Brain pericyte (primary cell): ENCODE data around the gene NAT8L.
"Not testable (repeated sequence)": the region's sequence is repeated elsewhere in the genome, so short reads cannot be mapped to it uniquely, and the experiment has no call there.

Experiments used
- DNase-seq: peaks from one replicate; pipeline ENCODE4 v3.0.0-alpha.2; 2012; ENCODE audit warnings: low read depth, low spot score

Gene NAT8L, protein sequence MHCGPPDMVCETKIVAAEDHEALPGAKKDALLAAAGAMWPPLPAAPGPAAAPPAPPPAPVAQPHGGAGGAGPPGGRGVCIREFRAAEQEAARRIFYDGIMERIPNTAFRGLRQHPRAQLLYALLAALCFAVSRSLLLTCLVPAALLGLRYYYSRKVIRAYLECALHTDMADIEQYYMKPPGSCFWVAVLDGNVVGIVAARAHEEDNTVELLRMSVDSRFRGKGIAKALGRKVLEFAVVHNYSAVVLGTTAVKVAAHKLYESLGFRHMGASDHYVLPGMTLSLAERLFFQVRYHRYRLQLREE

DNA sequence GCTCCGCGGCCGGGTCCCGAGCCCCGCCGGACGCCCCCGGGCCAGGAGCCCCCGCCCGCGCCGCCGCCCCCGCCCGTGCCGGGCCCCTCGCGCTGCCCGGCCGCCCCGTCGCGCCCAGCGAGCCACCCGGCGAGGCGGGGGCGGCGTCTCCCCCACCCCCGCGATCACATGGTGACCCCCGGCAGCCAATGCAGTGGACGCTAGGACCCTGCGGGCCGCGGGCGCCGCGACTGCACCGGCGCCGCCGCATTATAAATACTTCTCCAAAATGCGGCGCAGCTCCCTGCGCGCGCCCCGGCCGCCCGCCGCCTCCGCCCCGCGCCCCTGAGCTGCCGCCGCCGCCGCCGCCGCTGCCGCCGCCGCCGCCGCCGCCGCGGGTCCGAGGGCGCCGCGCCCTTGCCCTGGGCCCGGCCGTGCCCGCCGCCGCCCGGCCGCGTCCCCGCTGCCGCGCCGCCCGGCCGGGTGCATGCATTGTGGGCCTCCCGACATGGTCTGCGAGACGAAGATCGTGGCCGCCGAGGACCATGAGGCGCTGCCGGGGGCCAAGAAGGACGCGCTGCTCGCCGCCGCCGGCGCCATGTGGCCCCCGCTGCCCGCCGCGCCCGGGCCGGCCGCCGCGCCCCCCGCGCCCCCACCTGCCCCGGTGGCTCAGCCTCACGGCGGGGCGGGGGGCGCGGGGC, at the start of gene NAT8L:
Gene NAT8L, plus strand, starts transcription at position 282 of the 680 bp plus-strand sequence. Its CDS starts 185 bp downstream, at position 467.
- DNase-seq = no peak

DNA sequence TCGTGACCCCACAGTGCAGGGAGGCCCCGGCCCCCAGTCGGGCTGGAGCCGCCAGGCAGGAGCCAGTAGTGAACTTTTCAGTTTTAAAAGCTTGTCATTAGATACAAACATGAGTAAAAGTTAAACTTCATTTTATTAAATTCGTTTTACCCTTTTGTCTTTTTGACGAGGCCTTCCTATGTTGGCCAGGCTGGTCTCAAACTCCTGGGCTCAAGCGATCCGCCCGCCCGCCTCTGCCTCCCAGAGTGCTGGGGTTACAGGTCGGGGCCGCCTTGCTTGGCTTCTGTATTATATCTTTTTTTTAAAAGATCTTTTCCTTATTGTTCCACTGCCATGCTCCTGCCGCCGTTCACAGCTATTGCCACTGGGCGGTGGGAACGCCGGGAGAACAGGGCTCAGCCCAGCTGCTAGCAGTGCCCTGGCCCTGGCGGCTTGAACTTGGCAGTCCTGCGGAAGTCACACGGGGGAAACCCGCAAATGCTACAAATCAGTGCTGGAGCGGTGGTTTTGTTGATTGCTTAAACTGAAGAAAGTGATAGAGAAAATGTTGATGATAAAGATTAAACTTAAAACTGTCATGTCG, 49.4 kb upstream of the NAT8L start:
- DNase-seq = no peak

DNA sequence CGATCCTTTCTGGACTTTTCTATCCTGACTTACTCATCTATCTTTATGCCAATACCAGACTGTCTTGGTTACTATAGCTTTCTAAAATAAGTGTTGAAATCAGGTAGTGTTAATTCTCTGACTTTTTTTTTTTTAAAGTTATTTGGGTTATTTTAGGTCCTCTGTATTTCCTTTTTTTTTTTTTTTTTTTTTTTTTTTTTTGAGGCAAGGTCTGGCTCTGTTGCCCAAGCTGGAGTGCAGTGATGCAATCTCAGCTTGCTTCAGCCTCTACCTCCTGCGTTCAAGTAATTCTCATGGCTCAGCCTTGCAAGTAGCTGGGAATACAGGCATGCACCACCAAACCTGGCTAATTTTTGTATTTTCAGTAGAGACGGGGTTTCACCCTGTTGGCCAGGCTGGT, 47.5 kb upstream of the NAT8L start:
- DNase-seq = no peak

DNA sequence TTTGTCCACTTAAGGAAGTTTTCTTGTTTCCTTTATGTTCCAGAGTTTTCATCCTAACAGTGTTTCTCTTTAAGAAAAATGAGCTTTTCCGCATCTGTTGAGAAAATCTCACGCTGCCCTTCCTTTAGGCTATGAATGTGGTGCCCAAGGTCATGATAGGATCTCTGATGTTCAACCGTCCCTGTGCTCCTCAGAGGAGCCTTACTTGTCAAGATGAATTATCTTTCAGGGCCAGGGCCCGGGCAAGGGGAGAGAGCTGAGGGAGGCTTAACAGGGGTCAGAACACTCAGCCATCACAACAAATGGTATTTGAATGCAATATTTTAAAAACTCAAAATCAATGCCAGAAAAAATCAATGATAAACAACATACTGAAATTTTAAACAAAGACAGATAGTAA, 44.1 kb upstream of the NAT8L start:
- DNase-seq = no peak

DNA sequence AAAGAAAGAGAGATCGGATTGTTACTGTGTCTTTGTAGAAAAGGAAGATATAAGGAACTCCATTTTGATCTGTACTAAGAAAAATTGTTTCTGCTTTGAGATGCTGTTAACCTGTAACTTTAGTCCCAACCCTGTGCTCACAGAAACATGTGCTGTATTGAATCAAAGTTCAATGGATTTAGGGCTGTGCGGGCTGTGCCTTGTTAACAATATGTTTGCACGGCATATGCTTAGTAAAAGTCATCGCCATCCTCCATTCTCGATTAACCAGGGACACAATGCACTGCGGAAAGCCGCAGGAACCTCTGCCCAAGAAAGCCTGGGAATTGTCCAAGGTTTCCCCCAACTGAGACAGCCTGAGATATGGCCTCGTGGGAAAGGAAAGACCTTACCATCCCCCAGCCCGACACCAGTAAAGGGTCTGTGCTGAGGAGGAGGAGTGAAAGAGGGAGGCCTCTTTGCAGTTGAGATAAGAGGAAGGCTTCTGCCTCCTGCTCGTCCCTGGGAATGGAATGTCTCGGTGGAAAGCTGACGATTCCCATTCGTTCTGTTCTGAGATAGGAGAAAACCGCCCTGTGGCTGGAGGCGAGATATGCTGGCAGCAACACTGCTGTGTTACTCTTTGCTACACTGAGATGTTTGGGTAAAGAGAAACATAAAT, 37.6 kb upstream of the NAT8L start:
- not testable (repeated sequence) for DNase-seq

DNA sequence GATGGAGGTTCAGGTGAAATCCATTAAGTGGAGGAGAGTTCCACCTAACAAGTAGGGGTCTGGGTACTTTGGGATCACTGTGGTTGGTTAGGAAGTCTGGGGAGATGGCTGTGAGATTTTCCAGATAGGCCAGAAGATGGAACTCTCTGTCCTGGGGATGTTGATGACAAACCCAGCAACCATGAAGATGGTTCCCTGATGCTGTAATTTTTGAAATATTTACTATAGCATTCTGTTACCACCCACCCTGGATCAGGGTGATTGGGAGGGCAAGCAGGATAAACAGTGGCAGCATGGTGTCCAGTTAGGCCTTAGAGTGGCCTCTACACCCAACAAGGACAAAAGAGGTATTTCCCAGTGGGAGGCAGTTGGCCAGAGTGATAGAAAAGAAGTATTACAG, 34.4 kb upstream of the NAT8L start:
- DNase-seq = no peak

DNA sequence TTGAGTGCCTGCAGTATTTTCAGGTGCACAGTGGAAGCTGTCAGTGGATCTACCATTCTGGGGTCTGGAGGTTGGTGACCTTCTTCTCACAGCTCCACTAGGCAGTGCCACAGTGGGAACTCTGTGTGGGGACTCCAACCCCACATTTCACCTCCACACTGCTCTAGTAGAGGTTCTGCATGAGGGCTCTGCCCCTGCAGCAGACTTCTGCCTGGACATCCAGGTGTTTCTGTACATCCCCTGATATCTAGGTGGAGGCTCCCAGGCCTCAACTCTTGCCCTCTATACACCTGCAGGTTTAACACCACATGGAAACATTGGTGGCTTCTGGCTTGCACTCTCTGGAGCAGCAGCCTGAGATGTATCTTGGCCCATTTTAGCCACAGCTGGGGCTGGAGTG, 33.3 kb upstream of the NAT8L start:
- no peak for DNase-seq

DNA sequence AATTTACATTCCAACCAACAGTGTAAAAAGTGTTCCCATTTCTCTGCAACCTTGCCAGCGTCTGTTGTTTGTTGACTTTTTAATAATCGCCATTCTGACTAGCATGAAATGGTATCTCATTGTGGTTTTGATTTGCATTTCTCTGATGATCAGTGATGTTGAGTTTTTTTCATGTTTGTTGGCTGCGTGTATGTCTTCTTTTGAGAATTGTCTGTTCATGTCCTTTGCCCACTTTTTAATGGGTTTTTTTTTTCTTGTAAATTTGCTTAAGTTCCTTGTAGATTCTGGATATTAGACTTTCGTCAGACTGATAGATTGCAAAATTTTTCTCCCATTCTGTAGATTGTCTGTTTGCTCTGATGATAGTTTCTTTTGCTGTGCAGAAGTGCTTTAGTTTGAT, 32.0 kb upstream of the NAT8L start:
- DNase-seq = not testable (repeated sequence)

DNA sequence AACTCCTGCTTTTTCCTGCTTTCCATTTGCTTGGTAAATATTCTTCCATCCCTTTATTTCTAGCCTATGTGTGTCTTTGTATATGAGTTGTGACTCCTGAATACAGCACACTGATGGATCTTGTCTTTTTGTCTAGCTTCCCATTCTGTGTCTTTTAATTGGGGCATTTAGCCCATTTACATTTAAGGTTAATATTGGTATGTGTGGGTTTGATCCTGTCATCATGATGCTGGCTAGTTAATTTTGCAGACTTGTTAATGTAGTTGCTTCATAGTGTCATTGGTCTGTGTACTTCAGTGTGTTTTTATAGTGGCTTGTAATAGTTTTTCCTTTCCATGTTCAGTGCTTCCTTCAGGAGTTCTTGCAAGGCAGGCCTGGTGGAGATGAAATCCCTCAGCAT, 28.0 kb upstream of the NAT8L start:
- DNase-seq = not testable (repeated sequence)

DNA sequence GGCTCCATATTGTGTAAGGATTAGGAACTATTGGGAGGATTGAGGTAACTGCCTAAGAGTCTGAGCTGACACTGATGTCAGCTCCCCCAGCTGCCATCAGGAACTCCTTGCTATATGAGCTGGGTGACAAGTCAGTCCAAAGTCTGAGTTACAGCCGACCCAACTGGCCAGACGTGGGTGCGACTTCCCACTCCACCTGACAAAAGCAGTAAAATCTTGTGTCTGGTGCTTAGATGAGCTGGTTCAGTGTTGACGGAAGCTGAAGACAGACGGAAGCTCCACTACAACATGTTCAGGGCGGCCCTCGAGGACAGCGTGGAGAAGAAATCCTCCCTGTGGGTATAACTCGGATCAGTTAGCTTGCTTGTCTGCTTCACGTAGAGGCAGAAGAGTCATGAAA, 22.8 kb upstream of the NAT8L start:
- no peak for DNase-seq

DNA sequence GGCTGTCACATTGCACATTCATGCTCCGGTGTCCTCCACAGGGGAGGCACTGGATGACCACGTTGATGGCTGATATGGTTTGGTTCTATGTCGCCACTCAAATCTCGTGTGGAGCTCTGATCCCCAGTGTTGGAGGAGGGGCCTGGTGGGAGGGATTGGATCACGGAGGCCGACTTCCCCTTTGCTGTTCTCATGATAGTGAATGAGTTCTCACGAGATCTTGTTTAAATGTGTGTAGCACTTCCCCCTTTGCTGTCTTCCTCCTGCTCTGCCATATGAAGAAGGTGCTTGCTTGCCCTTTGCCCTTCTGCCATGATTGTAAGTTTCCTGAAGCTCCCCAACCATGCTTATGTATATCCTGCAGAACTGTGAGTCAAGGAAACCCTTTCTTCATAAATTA, 22.3 kb upstream of the NAT8L start:
- DNase-seq = no peak

DNA sequence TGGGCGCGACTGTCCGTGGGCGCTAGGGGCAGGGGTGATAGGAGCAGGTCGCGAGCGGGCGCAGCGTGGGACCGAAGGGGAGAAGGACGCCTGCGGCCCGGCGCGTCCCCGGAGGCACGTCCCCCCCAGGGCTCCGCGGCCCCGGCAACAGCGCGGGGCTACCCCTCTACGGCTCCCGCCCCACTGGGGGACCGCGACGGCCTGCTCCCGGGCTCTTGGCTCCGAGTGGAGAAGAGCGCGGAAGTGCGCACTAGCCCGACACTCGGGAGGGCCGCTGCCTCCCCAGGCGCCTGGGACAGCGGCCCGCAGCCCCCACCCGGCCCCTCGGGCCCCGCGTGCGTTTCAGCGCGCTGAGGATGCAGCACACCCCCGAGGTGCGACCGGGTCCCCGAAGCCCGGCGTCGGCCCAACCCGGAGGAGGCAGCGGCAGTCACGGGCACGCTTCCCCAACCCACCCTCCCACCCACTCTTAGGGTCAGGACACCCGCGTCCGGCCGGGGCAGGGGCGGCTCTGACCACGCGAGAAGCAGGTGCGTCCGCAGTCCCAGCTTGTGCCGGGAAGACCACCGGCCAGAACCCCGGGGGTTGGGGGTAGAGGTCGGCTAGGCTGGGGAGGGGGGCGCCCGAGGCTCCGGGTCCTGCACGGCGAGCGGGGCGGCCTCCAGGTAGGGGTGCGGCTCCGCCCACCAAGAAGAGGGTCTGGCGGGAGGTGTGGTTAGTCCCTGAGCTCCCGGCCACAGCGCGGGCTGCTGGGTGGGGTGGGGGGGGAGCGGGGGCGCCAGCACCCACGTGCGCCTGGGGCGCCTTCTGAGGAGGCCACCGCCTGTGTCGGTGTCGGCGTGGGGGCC, 18.5 kb upstream of the NAT8L start:
- DNase-seq = no peak

DNA sequence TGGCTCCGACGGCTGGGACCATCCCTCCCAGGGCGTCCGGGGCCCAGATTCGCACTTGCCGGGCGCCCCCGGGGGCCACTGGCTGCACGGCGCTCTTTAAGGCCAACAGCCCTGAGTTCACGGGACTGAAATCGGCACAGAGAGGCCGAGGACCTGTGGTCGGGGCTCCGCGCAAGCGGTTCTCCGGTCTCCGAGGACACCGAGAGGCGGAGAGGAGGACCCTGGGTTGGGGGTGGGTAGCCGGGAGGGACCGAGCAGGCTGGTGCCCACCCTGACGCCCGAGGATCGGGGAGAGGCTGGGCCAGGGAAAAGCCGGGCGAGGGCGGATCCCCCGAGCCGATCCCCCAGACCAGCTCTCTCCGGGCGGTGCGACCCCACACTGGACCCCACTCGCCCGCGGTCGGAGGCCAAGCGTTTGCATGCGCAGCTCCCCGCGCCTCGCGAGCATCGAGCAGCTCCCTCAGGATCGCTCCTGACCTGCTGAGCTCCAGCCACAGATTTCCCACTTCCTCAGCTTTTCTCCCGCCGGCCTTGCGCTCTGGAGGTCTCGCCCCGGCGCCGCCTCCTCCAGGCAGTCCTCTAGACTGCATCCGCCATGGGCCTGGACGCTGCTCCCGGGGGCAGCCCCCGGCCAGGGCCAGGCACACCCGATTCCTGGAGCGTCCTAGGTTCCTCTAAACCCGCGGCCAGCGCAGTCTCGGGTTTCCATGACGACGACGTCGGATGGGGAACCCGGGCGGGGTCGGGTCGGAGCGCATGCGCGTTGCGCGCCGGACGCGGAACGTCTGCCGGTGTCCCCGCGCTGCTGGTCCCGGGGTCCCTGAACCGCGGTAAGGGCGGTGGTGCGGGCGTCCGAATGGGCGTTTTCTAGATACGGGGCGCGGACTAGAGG, 17.6 kb upstream of the NAT8L start:
- DNase-seq = no peak

DNA sequence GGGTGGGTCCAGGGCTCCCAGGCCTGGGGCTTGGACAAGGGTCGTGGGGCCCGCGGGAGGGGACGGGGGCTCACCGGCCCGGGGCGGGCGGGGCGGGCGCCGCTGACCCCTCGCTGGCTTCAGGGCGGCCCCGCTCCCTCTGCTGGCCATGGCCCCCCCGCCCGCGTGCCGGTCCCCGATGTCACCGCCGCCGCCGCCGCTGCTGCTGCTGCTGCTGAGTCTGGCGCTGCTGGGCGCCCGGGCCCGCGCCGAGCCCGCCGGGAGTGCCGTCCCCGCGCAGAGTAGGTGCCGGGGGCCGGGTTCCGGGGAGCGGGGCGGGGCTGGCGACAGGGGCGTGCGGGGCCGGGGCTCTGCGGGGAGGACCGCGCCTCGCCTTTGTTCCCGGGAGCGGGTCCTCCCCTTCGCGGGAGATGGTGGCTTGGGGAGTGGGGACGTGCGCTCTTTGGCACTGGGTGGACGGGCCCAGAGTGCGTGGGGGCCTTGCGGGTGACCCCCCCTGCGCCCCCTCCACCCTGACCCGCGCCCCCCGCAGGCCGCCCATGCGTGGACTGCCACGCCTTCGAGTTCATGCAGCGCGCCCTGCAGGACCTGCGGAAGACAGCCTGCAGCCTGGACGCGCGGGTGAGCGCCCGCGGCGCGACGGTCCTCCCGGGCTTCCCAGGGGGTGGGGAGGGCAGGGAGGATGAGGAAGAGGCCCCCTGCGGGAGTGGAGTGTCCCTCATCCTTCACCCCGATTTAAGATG, 16.8 kb upstream of the NAT8L start:
- no peak for DNase-seq

DNA sequence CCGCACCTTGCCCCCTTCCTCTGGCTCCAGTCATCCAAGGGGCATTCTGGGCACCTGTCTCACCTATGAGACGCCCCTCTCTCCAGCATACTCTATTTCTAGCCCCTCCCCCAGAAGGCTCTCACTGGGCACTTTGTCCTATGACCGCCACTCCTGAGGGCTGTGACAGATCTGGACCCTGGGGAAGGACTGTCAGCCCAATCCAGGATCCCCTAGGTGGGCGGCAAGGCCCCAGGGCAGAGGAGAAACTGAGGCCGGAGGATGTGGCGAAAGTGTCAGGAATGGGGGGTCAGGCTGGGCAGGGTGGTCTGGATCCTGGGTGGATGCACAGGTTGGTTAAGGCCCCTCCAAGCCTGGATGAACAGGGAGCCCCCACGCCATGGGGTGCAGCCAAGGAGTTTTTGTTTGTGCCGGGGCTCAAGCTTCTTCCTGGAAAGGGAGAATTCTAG, 16.2 kb upstream of the NAT8L start:
- DNase-seq = no peak

DNA sequence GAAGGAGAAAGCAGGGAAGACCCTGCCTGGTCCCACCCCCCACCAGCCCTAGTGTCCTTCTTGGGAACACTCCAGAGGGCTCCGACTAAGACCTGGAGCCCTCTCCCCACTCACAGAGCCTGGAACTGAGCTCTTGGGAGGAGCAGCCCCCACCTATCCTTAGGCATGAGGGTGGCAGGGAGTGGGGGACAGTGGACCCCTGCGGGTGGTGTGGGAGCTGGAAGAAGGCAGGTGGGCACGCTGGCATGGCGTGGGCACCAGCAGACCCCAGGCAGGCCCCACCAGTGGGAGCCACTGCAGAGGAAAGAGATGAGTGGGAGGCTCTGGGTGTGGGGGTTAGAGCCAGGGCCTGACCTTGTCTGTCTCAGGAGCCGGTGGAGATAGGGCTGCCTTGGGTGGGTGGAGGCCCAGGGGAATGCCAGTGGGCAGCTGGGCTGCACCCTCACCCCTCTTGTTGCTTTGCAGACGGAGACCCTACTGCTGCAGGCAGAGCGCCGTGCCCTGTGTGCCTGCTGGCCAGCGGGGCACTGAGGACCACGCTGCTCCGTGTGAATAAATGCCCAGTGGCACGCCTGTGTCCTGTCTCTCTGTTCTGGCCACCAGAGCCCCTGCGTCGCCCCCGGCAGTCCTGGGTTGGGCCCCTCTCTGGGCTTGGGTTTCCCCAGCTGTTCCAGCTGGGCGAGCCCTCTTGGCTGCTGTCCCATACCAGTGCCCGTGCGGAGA, 15.6 kb upstream of the NAT8L start:
- no peak for DNase-seq

DNA sequence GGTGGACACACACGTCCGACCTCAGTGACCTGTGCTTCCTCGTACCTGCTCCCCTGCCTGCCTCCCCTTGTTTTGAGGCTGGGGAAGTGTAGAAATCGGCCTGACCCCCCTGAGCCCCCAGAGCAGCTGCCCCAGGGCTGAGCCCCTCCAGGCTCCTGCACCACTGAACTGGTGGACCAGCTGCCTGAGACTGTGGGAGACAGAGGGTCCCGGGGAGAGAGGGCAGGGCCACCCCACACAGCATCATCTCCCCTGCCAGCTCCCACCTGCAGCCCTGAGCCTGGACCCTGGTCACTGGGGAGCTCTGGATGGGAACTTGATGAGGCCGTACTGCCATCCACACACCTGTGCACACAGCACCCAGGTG, 15.0 kb upstream of the NAT8L start:
- DNase-seq = no peak

DNA sequence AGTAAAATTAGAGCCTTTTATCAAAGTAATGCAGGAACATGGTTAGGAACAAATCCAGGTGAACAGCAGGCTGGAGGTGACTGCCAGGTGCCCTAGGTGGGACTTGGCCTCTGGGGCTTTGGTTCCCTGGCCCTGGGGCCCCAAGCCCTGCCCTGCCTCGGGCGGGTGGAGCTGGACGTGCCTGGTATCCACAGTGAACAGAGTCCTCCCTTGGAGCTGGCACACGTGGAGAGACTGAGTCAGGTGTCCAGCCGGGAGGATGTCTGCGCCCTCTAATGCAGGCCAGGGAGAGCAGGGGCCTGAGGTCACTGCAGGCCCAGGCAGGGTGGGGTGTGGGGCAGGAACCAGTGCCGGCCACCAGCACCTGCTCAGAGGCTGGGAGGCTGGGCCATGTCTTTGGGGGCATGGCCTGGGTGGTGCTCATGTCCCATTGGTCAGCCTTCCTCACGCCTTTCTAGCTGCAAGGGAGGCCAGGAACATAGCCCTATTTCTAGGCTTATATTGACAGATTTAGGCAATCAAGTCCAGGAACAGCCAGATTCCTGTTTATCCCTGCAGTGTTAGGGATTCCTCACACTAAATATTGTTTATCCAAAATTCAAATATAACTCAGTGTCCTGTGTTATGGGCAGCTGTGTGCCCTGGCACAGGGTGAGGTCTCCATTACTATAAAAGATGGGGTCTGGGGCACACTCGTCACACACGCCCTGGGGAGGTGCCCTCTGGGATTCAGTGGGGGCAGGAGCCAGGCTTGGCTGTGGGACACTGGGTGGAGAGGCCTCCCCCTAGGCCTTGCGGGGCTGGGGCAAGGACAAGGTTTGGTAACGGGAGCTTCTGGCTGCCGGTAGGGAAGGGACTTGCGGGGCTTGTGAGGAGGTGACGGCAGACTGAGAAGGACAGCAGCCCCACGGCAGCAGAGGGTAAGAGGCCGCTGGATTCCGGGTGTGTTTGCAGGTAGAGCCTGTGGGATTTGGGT, 14.3 kb upstream of the NAT8L start:
- DNase-seq = no peak
